ENCODE data around the gene WDR89. TPM values are rescaled to one million over a fixed set of nuclear protein-coding genes. Genes with fewer than 3 reads are reported as not detected.
"Not testable (repeated sequence)": the region's sequence is repeated elsewhere in the genome, so short reads cannot be mapped to it uniquely, and the experiment has no call there.

The WDR89 gene
- total and polyA plus RNA-seq, 9 donors = 6.7 to 20.2 (median 13.4) TPM

DNA sequence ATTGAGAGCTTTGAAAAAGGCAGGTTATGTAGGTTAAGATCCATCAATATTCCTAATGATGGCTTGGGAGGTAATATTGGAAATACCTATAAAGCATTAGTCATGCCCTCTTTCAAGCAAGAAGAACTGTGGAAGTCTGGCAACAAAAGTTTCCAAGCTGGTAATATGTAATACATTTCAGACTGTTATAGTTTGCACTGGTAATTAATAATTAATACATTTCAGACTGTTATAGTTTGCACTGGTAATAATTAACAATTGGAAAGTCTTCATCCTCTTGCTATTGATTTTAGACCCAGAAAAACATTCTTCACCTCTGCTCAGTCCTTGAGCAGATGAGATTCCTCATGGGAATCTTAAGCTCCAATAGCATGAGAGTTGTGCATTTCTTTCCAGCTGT, 29.0 kb upstream of the WDR89 start:
- Histone ChIP-seq H3K4me3 (no peak overlapping the region), H3K4me1 (ENCODE audit: insufficient read depth) (no peaks in the 10 kb centered on the region), H3K27me3 (no peaks in the 10 kb centered on the region), H3K9me3 (no peaks in the 10 kb centered on the region), H3K36me3 (no peaks in the 10 kb centered on the region), H3K27ac (no peak overlapping the region)
- TF ChIP-seq, protein P1, sequence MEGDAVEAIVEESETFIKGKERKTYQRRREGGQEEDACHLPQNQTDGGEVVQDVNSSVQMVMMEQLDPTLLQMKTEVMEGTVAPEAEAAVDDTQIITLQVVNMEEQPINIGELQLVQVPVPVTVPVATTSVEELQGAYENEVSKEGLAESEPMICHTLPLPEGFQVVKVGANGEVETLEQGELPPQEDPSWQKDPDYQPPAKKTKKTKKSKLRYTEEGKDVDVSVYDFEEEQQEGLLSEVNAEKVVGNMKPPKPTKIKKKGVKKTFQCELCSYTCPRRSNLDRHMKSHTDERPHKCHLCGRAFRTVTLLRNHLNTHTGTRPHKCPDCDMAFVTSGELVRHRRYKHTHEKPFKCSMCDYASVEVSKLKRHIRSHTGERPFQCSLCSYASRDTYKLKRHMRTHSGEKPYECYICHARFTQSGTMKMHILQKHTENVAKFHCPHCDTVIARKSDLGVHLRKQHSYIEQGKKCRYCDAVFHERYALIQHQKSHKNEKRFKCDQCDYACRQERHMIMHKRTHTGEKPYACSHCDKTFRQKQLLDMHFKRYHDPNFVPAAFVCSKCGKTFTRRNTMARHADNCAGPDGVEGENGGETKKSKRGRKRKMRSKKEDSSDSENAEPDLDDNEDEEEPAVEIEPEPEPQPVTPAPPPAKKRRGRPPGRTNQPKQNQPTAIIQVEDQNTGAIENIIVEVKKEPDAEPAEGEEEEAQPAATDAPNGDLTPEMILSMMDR (IDR thresholded peaks at IDR 0.05) = no peak
- TF ChIP-seq POLR2A (IDR thresholded peaks at IDR 0.05) (no peak), EP300 (IDR thresholded peaks at IDR 0.05) (no peak)
- no peak for DNase-seq
- intact Hi-C loops (cut with DNase I) = no loop called here

DNA sequence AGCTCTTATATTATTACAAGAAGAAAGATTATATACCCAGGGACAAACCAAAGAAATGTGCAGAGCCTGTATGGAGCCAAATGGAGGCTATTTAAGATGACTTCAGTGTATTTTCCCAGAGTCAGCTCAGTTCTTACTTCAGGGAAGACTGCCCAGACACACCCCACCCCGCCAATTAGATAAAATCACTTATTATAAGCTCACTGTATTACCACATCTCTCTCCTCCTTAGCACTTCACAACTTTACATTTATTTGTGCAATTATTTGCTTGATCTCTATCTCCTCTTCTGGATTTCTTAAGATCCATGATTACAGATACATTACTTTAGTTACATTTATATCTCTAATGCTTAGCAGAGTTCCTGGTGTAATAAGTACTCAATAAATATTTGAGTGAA, 24.7 kb upstream of the WDR89 start:
- Histone ChIP-seq H3K36me3 (no peaks in the 10 kb centered on the region), H3K27ac (no peak overlapping the region), H3K9me3 (no peaks in the 10 kb centered on the region), H3K4me3 (no peak overlapping the region), H3K27me3 (no peaks in the 10 kb centered on the region), H3K4me1 (ENCODE audit: insufficient read depth) (no peaks in the 10 kb centered on the region)
- 76 to 81% (median 80%) methylated on average over 1 of the region's 1 CpG for WGBS, 3 donors
- TF ChIP-seq EP300 (IDR thresholded peaks at IDR 0.05) (no peak), POLR2A (IDR thresholded peaks at IDR 0.05) (no peak)
- TF ChIP-seq, protein P1 (IDR thresholded peaks at IDR 0.05) = no peak
- intact Hi-C loops (cut with DNase I) = no loop called here
- DNase-seq = no peak

DNA sequence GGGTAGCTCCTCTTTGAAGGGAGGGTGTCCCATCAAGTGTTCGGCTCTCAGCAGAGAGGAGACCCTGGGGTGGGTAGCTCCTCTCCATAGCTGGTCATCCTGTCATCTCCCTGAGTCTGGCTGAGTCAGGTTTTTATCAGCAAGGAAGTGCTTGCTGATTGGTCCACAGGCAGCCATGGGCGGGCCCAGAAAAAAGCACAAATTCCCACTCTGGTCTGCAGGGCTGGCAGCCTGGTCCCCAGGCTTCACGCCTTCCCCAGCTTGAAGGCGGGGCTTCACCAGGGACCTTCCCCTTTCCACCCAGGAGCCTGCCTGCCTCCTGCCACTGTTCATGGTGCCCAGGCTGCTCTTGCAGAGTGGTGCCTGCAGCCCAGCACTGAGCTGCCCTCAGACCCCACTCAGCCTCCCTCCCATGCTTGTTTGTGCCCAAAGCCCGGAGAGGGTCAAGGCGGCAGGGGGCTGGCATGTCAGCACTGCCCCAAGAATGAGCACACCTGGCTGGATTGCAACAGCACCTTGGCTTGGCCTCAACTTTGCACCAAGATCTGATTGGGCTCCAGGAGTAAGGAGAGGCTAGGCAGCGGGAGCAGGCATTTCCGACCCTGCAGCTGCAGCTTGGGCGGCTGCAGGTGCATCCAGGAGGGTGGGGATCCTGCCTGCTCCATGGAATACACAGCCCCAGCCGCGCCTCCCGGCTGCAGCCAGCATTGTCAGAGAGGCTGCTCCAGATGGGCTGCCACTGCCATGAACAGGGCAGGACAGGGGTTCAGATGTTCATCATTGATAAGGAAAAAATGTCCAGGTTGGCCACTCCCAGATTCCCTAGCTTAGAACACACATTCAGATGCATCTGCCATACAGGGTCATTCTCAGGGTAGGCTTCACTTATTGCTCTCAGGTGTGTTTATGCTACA, 22.0 kb upstream of the WDR89 start:
- TF ChIP-seq EP300 (IDR thresholded peaks at IDR 0.05) (no peak), POLR2A (IDR thresholded peaks at IDR 0.05) (no peak)
- TF ChIP-seq, protein P1 (IDR thresholded peaks at IDR 0.05) = no peak
- no peak overlapping the region for H3K4me3 ChIP-seq
- 89 to 96% (median 95%) methylated on average over 12 of the region's 12 CpGs for WGBS, 3 donors
- H3K4me1 ChIP-seq (ENCODE audit: insufficient read depth) = no peaks in the 10 kb centered on the region
- no peak overlapping the region for H3K27ac ChIP-seq
- H3K9me3 ChIP-seq = no peaks in the 10 kb centered on the region
- no peaks in the 10 kb centered on the region for H3K27me3 ChIP-seq
- H3K36me3 ChIP-seq = no peaks in the 10 kb centered on the region
- no peak for DNase-seq
- intact Hi-C loops (cut with DNase I) = no loop called here

DNA sequence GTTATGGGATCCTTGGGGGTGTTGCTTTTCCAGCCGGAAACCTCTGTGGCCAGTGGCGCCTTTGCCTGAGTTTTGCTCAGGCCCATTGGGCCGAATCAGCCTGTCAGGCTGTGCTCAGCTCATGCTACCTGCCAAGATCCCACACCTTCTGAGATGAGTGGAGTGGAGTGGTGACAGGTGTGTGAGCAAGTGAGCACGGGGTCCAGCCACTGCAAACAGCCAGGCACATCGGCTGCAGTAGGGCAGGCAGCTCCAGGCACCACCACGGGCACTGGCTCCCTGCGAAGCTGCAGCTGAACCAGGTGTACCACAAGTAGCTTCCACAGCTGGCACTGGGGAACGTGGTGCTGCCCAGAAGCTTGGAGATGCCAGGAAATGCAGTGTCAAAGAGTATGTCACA, 21.1 kb upstream of the WDR89 start:
- no peak for DNase-seq
- no peak for TF ChIP-seq EP300 (IDR thresholded peaks at IDR 0.05)
- TF ChIP-seq POLR2A (IDR thresholded peaks at IDR 0.05) = no peak
- TF ChIP-seq, protein P1 (IDR thresholded peaks at IDR 0.05) = no peak
- no peaks in the 10 kb centered on the region for H3K9me3 ChIP-seq

DNA sequence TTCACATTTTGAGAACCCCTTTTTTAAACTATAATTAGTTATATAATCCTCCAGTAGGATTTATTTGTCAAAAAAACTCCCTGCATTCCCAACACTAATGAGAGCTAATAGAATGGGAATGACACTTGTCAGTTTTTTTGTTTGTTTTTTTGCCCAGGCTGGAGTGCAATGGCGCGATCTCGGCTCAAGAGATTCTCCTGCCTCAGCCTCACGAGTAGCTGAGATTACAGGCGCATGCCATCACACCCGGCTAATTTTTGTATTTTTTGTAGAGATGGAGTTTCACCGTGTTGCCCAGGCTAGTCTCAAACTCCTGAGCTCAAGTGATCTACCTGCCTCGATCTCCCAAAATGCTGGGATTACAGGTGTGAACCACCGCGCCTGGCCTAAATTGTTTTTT, 20.2 kb upstream of the WDR89 start:
- intact Hi-C loops (cut with DNase I); H3K27ac ChIP-seq; H3K36me3 ChIP-seq; H3K4me3 ChIP-seq; H3K27me3 ChIP-seq; DNase-seq; H3K9me3 ChIP-seq; H3K4me1 ChIP-seq (ENCODE audit: insufficient read depth): not testable (repeated sequence)
- WGBS, 3 donors = 93 to 96% (median 95%) methylated on average over 10 of the region's 10 CpGs

More for the DNA sequence above, 21.1 kb upstream of the WDR89 start:
- intact Hi-C loops (cut with DNase I) = no loop called here
- Histone ChIP-seq H3K27me3 (no peaks in the 10 kb centered on the region), H3K27ac (no peak overlapping the region), H3K4me1 (ENCODE audit: insufficient read depth) (no peaks in the 10 kb centered on the region), H3K36me3 (no peaks in the 10 kb centered on the region), H3K4me3 (no peak overlapping the region)
- 92 to 96% (median 96%) methylated on average over 8 of the region's 8 CpGs for WGBS, 3 donors

All from ovary (tissue), 9 donors.